ENCODE results near the gene GAS6. TPM values are rescaled to one million over a fixed set of nuclear protein-coding genes. Genes with fewer than 3 reads are reported as not detected.
"Not testable (repeated sequence)": the region's sequence is repeated elsewhere in the genome, so short reads cannot be mapped to it uniquely, and the experiment has no call there.

Gene GAS6
- total and polyA plus RNA-seq, 2 donors = 55.1 to 327 TPM

GRCh38 chr13:113874177-113874576, 10.3 kb upstream of the GAS6 start:
- WGBS = 86% methylated on average over 10 of the region's 10 CpGs
- Histone ChIP-seq H3K4me1 (ENCODE audit: insufficient read depth) (no peaks in the 10 kb centered on the region), H3K27ac (ENCODE audit: low read depth) (no peak overlapping the region), H3K36me3 (ENCODE audit: insufficient read depth) (no peaks in the 10 kb centered on the region), H3K4me3 (ENCODE audit: low read depth, low read length) (no peak overlapping the region)
- no peak for DNase-seq (ENCODE audit: extremely low spot score)

GRCh38 chr13:113869263-113869662, 5.4 kb upstream of the GAS6 start:
- H3K27ac ChIP-seq (ENCODE audit: low read depth) = no peak overlapping the region
- no peaks in the 10 kb centered on the region for H3K36me3 ChIP-seq (ENCODE audit: insufficient read depth)
- WGBS = 94% methylated on average over 4 of the region's 4 CpGs
- no peak overlapping the region for H3K4me3 ChIP-seq (ENCODE audit: low read depth, low read length)
- H3K4me1 ChIP-seq (ENCODE audit: insufficient read depth) = no peaks in the 10 kb centered on the region
- DNase-seq (ENCODE audit: extremely low spot score) = no peak

GRCh38 chr13:113867913-113868312, 4.0 kb upstream of the GAS6 start:
- not testable (repeated sequence) for H3K4me1 ChIP-seq (ENCODE audit: insufficient read depth); H3K27ac ChIP-seq (ENCODE audit: low read depth); DNase-seq (ENCODE audit: extremely low spot score); H3K4me3 ChIP-seq (ENCODE audit: low read depth, low read length); H3K36me3 ChIP-seq (ENCODE audit: insufficient read depth)
- WGBS = 83% methylated on average over 5 of the region's 5 CpGs

GRCh38 chr13:113865427-113865826, 1.6 kb upstream of the GAS6 start:
- Histone ChIP-seq H3K4me1 (ENCODE audit: insufficient read depth) (no peaks in the 10 kb centered on the region), H3K27ac (ENCODE audit: low read depth) (no peak overlapping the region), H3K4me3 (ENCODE audit: low read depth, low read length) (no peak overlapping the region), H3K36me3 (ENCODE audit: insufficient read depth) (no peaks in the 10 kb centered on the region)
- WGBS = 97% methylated on average over 4 of the region's 4 CpGs
- no peak for DNase-seq (ENCODE audit: extremely low spot score)

GRCh38 chr13:113864273-113864890, 506 bp upstream of the GAS6 start:
- 10% methylated on average over 10 of the region's 10 CpGs for WGBS
- H3K4me3 ChIP-seq (ENCODE audit: low read depth, low read length) = peak overlapping the region; percentile 79
- DNase-seq (ENCODE audit: extremely low spot score) = no peak
- no peaks in the 10 kb centered on the region for H3K36me3 ChIP-seq (ENCODE audit: insufficient read depth)
- no peak overlapping the region for H3K27ac ChIP-seq (ENCODE audit: low read depth)
- H3K4me1 ChIP-seq (ENCODE audit: insufficient read depth) = no peaks in the 10 kb centered on the region

GRCh38 chr13:113862931-113863523, 849 bp downstream of the GAS6 start:
- no peaks in the 10 kb centered on the region for H3K4me1 ChIP-seq (ENCODE audit: insufficient read depth)
- H3K4me3 ChIP-seq (ENCODE audit: low read depth, low read length) = peak overlapping the region; percentile 79
- DNase-seq (ENCODE audit: extremely low spot score) = no peak
- peak overlapping the region; percentile 77 for H3K27ac ChIP-seq (ENCODE audit: low read depth)
- no peaks in the 10 kb centered on the region for H3K36me3 ChIP-seq (ENCODE audit: insufficient read depth)
- WGBS = 4% methylated on average over 60 of the region's 60 CpGs

- DNase-seq (ENCODE audit: extremely low spot score) = no peak
- 64% methylated on average over 31 of the region's 31 CpGs for WGBS
Observed at GRCh38 chr13:113862191-113862930, 1.5 kb downstream of the GAS6 start.

GRCh38 chr13:113861433-113862030, 2.3 kb downstream of the GAS6 start:
- no peaks in the 10 kb centered on the region for H3K4me1 ChIP-seq (ENCODE audit: insufficient read depth)
- H3K27ac ChIP-seq (ENCODE audit: low read depth) = no peak overlapping the region
- H3K36me3 ChIP-seq (ENCODE audit: insufficient read depth) = no peaks in the 10 kb centered on the region
- no peak for DNase-seq (ENCODE audit: extremely low spot score)
- H3K4me3 ChIP-seq (ENCODE audit: low read depth, low read length) = no peak overlapping the region
- WGBS = 55% methylated on average over 12 of the region's 12 CpGs

More at GRCh38 chr13:113862191-113862930, 1.5 kb downstream of the GAS6 start:
- peak overlapping the region; percentile 79 for H3K4me3 ChIP-seq (ENCODE audit: low read depth, low read length)
- H3K36me3 ChIP-seq (ENCODE audit: insufficient read depth) = no peaks in the 10 kb centered on the region
- no peaks in the 10 kb centered on the region for H3K4me1 ChIP-seq (ENCODE audit: insufficient read depth)
- peak overlapping the region; percentile 64 for H3K27ac ChIP-seq (ENCODE audit: low read depth)

- H3K4me3 ChIP-seq (ENCODE audit: low read depth, low read length) = no peak overlapping the region
- 63% methylated on average over 15 of the region's 15 CpGs for WGBS
- H3K36me3 ChIP-seq (ENCODE audit: insufficient read depth) = no peaks in the 10 kb centered on the region
- DNase-seq (ENCODE audit: extremely low spot score) = no peak
- no peak overlapping the region for H3K27ac ChIP-seq (ENCODE audit: low read depth)
- H3K4me1 ChIP-seq (ENCODE audit: insufficient read depth) = no peaks in the 10 kb centered on the region
Observed at GRCh38 chr13:113860665-113861432, 3.0 kb downstream of the GAS6 start.

GRCh38 chr13:113860051-113860664, 3.7 kb downstream of the GAS6 start:
- Histone ChIP-seq H3K27ac (ENCODE audit: low read depth) (no peak overlapping the region), H3K4me1 (ENCODE audit: insufficient read depth) (no peaks in the 10 kb centered on the region), H3K36me3 (ENCODE audit: insufficient read depth) (no peaks in the 10 kb centered on the region), H3K4me3 (ENCODE audit: low read depth, low read length) (no peak overlapping the region)
- no peak for DNase-seq (ENCODE audit: extremely low spot score)
- 63% methylated on average over 12 of the region's 12 CpGs for WGBS

- H3K4me1 ChIP-seq (ENCODE audit: insufficient read depth) = no peaks in the 10 kb centered on the region
- no peak for DNase-seq (ENCODE audit: extremely low spot score)
- no peak overlapping the region for H3K4me3 ChIP-seq (ENCODE audit: low read depth, low read length)
- WGBS = 92% methylated on average over 4 of the region's 4 CpGs
- H3K27ac ChIP-seq (ENCODE audit: low read depth) = no peak overlapping the region
- no peaks in the 10 kb centered on the region for H3K36me3 ChIP-seq (ENCODE audit: insufficient read depth)
Observed at GRCh38 chr13:113859311-113860050, 4.4 kb downstream of the GAS6 start.

- no peak overlapping the region for H3K4me3 ChIP-seq (ENCODE audit: low read depth, low read length)
- WGBS = 83% methylated on average over 20 of the region's 20 CpGs
- H3K36me3 ChIP-seq (ENCODE audit: insufficient read depth) = no peaks in the 10 kb centered on the region
- H3K27ac ChIP-seq (ENCODE audit: low read depth) = no peak overlapping the region
- H3K4me1 ChIP-seq (ENCODE audit: insufficient read depth) = peaks cover 4% of the 10 kb centered on the region
- DNase-seq (ENCODE audit: extremely low spot score) = no peak
Observed at GRCh38 chr13:113857531-113858195, 6.2 kb downstream of the GAS6 start.
